ENCODE measurements around the gene NUTM1. TPM values are rescaled to one million over a fixed set of nuclear protein-coding genes. Genes with fewer than 3 reads are reported as not detected.
A peak's percentile ranks its signal among the peaks of the same experiment; 100 is the strongest.

Gene NUTM1
- total RNA-seq, result not detected in 2 replicates

- DNase-seq (ENCODE audit: low read depth in 2 of 2), result peak; percentile 93 to 96
Observed at GRCh38 chr15:34342737-34343575, at the start of gene NUTM1, which contains the start of gene NOP10. NUTM1 (plus strand) TSS chr15:34343315; CDS start chr15:34343697, 382 bp downstream. NOP10 (minus strand) TSS chr15:34343136; CDS start chr15:34343073, 63 bp downstream.

GRCh38 chr15:34297059-34297458 is 46.1 kb upstream of the NUTM1 start:
- DNase-seq (ENCODE audit: low read depth in 2 of 2), result peak; percentile 34 to 48

GRCh38 chr15:34301058-34301457 is 42.1 kb upstream of the NUTM1 start:
- no peak for DNase-seq (ENCODE audit: low read depth in 2 of 2)

GRCh38 chr15:34304613-34305012 is 38.5 kb upstream of the NUTM1 start:
- DNase-seq (ENCODE audit: low read depth in 2 of 2), result peak in 1 of 2 donors; percentile 6

GRCh38 chr15:34311563-34311962 is 31.6 kb upstream of the NUTM1 start:
- no peak for DNase-seq (ENCODE audit: low read depth in 2 of 2)

- DNase-seq (ENCODE audit: low read depth in 2 of 2), result no peak
Observed at GRCh38 chr15:34314491-34315490, 28.3 kb upstream of the NUTM1 start.

GRCh38 chr15:34318277-34319079 is 24.6 kb upstream of the NUTM1 start:
- peak; percentile 18 to 77 for DNase-seq (ENCODE audit: low read depth in 2 of 2)

- DNase-seq (ENCODE audit: low read depth in 2 of 2), result no peak
Observed at GRCh38 chr15:34323217-34323616, 19.9 kb upstream of the NUTM1 start.

GRCh38 chr15:34324933-34325332 is 18.2 kb upstream of the NUTM1 start:
- no peak for DNase-seq (ENCODE audit: low read depth in 2 of 2)

GRCh38 chr15:34325368-34325767 is 17.7 kb upstream of the NUTM1 start:
- DNase-seq (ENCODE audit: low read depth in 2 of 2), result no peak

GRCh38 chr15:34327906-34328305 is 15.2 kb upstream of the NUTM1 start:
- peak in 1 of 2 donors; percentile 17 for DNase-seq (ENCODE audit: low read depth in 2 of 2)

GRCh38 chr15:34329006-34329405 is 14.1 kb upstream of the NUTM1 start:
- no peak for DNase-seq (ENCODE audit: low read depth in 2 of 2)

- no peak for DNase-seq (ENCODE audit: low read depth in 2 of 2)
Observed at GRCh38 chr15:34330279-34330678, 12.8 kb upstream of the NUTM1 start.

- no peak for DNase-seq (ENCODE audit: low read depth in 2 of 2)
Observed at GRCh38 chr15:34331809-34332208, 11.3 kb upstream of the NUTM1 start.

GRCh38 chr15:34332553-34333120 is 10.5 kb upstream of the NUTM1 start:
- no peak for DNase-seq (ENCODE audit: low read depth in 2 of 2)

GRCh38 chr15:34334672-34335071 is 8.4 kb upstream of the NUTM1 start:
- no peak for DNase-seq (ENCODE audit: low read depth in 2 of 2)

- peak; percentile 26 to 79 for DNase-seq (ENCODE audit: low read depth in 2 of 2)
Observed at GRCh38 chr15:34335176-34336032, 7.7 kb upstream of the NUTM1 start.

- DNase-seq (ENCODE audit: low read depth in 2 of 2), result no peak
Observed at GRCh38 chr15:34336231-34336990, 6.7 kb upstream of the NUTM1 start.

- DNase-seq (ENCODE audit: low read depth in 2 of 2), result no peak
Observed at GRCh38 chr15:34336991-34337556, 6.0 kb upstream of the NUTM1 start.

Measured in dermis microvascular lymphatic vessel endothelial cell (primary cell).